GM18507 (cell line): ENCODE results near the gene GSG1L.

Experiments used
- DNase-seq: peaks from one replicate; pipeline ENCODE4 v3.0.0; 2011; ENCODE audit warnings: low read depth; ENCODE audit not compliant: insufficient read length; ENCODE audit errors: extremely low spot score
- FAIRE-seq: peaks from 2 replicates; lab custom pipeline; 2011; peaks lifted over from hg19 to GRCh38; lab: Jason Lieb, UNC

GSG1L gene

GRCh38 chr16:28063591-28064061 is at the start of gene GSG1L:
Gene GSG1L (minus strand): TSS chr16:28063714. CDS start chr16:28063424, 290 bp downstream.
- FAIRE-seq, result no peak
- no peak for DNase-seq

DNA sequence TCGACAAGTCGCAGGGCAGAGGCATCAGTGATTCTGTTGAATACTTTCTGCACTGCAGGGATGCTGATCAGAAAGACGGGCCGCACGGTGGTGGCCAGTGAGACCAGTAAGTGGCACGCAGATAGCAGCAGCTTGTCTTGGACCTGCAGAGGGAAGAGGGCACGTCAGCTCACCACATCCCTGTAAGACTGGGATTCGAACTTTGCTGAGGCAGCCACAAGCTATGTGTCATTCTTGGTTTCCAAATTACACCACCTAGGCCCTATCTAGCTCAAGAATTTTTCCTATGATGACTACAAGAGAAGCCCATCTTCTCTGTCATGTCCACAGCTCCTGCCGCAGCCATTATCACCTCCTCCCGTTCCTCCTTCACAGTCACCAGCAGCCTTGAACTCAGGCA is 49.4 kb upstream of the GSG1L start:
- FAIRE-seq, result no peak
- no peak for DNase-seq

DNA sequence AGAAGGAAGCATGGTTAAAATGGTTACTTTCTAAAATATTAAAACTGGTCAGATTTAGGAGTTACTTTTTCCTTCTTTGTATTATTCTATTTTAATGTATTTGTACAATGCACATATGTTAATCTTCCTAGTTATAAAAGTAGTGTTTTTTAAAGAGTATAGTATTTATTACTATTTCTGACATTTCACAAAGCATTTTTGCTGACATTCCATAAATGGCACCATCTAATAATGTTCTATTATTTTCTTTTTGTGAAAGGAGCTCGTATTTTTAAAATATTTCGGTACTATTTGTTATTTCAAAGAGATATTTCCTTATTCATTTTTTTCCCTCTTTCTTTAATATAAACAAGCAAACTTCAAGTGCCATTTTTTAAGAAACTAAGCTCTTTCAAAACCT is 47.5 kb upstream of the GSG1L start:
- FAIRE-seq (no peak), DNase-seq (no peak)

DNA sequence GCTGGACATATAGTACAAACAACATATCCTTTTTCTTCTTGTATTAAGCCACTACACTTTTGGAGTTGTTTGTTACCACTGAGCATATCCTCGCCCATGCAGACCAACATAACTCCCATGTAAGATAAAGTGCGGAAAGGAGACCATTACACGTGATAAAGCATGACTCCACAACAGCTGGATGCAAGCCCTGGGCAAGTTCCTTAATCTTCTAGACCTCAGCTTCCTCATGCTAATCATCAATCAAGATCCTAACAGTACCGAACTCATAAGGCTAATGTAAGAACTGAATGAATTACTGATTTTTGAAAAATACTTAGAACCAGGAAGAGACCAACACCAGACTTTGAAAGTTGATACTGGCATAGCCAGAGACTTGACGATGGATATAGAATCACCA is 47.0 kb upstream of the GSG1L start:
- no peak for DNase-seq
- FAIRE-seq, result no peak

GRCh38 chr16:28110074-28110473 is 46.6 kb upstream of the GSG1L start:
- FAIRE-seq, result no peak

DNA sequence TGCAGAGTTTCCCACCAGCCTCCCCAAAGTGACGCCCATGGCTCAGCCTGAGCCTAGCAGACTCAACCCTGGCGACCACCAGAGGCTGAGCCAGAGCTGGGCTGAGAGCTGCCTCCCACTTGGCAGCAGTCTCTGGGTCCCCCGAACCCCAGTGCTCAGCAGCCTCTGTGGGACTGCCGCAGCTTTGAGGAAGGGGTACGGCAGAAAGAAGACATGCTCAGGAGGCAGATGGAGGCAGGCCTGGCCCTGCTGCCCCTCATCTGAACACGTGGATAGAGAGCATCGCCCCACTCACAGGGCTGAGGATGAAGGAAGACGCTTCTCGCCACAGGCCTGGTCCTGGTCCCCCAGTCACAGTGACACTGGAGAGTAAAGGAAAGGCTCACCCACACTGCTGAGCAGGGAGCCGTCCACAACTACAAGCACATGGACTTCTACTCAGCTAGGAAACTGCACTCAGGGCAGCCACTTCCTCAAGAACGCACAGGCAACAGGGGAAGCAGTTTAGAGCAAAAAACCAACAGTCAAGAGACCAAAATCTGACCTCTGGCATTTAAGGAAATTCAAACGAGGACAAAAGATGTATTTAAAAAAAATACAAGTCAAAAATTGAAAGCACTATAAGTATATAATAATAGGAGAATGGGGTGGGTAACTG is 45.2 kb upstream of the GSG1L start:
- DNase-seq, result no peak
- FAIRE-seq, result no peak

More at GRCh38 chr16:28110074-28110473, 46.6 kb upstream of the GSG1L start:
- DNase-seq, result no peak

GRCh38 chr16:28107232-28107631 is 43.7 kb upstream of the GSG1L start:
- DNase-seq, result no peak
- FAIRE-seq, result no peak

- DNase-seq (no peak), FAIRE-seq (no peak)
Observed at GRCh38 chr16:28106467-28107215, 43.1 kb upstream of the GSG1L start.

DNA sequence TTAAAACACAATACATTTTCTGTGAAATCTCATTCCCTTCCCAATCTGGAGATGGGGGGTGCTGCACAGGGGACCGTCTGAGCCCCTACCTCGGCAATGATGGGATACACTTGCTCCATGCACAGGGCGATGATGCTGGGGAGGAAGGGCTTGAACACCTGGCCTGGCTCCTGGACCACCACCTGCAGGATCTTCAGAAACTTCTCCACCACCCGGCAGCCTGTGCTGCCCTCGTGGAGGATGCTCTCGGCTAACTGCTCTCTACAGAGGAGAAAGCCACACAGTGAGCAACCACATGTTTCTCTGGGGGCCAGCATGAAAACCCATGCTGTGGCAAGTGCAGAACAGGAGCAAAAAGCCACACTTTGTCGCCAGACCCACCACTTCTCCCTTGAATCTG is 42.4 kb upstream of the GSG1L start:
- FAIRE-seq (no peak), DNase-seq (no peak)

- FAIRE-seq (no peak), DNase-seq (no peak)
Observed at GRCh38 chr16:28105297-28105696, 41.8 kb upstream of the GSG1L start.

GRCh38 chr16:28104404-28104803 is 40.9 kb upstream of the GSG1L start:
- FAIRE-seq (no peak), DNase-seq (no peak)

DNA sequence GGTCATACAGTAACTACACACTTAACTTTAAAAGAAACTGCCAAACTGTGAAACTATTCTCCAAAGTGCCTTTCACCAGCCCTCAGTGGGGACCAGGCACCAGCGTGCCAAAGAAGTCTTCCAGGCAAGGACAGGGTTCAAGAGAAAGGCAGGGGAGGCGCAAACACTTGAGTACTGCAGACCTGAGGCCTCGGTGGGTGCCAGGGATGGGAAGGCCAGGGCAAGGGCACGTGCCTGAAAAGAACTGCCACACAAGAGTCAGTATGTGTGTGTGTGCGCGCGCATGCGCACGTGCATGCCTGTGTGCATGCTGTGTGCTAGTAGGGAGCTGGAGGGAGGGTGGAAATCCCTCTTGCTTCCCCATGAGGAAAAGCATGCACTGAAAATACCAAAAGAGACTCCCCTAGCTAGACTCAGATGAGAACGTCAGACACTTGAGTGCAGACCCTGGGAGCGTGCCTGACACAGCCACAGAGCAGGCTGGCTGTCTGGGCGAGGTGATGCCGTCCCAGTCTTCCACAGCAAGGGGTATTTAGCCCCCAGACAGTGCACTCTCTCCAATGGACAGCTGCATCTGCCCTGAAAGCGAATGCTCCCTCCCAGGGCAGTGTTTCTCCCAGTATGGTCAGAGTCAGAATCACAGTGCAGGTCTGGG is 40.1 kb upstream of the GSG1L start:
- FAIRE-seq (no peak), DNase-seq (no peak)

DNA sequence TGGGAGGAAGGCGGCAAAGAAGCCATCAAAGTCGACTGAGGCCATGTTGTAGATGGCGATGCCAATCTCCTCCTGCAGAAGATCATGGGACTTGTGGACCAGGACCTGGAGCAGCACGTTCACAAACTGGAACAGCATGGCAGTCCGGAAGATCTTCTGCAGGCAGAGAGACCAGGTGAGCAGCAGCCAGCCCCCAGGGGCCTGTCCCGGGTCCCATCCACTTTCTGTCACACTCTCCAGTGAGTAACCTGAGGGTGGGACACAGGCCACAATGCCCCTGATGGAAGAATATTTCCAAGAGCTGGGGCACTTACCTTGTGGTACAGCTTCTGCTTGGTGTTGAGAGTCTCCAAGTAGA is 38.0 kb upstream of the GSG1L start:
- FAIRE-seq (no peak), DNase-seq (no peak)

DNA sequence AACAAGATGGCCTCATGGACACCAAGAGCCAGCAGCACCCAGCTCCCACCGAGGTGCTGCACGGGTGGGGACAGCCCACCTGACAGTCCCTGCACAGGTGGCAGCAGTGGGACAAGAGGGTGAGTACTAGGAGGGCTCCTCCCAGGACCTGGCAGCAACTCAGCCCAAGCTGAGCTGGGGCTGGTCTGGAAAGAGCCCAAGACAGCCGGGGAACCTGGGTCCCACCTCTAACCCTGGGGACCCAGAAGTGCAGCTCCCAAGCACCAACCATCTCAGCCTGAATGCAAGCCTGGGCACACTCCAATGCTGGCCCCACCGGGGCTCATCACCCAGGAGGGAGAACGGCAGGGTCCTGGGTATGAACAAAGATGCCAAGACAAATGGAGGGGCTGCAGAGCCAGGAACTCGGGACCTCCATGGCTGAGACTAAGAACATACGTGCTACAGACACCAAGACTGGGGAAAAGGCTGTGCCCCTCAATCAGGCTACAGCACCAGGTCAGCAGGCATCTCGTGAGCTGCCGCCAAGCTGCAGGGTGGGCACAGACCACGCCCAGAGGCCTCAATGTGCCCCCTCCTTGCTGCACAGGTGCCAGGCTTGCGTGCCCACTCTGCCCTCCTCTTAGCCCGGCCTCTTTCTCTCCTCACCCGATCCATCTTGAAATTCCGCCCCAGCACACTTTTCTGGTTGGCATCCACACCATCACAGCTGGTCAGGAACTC is 37.5 kb upstream of the GSG1L start:
- FAIRE-seq (no peak), DNase-seq (no peak)

DNA sequence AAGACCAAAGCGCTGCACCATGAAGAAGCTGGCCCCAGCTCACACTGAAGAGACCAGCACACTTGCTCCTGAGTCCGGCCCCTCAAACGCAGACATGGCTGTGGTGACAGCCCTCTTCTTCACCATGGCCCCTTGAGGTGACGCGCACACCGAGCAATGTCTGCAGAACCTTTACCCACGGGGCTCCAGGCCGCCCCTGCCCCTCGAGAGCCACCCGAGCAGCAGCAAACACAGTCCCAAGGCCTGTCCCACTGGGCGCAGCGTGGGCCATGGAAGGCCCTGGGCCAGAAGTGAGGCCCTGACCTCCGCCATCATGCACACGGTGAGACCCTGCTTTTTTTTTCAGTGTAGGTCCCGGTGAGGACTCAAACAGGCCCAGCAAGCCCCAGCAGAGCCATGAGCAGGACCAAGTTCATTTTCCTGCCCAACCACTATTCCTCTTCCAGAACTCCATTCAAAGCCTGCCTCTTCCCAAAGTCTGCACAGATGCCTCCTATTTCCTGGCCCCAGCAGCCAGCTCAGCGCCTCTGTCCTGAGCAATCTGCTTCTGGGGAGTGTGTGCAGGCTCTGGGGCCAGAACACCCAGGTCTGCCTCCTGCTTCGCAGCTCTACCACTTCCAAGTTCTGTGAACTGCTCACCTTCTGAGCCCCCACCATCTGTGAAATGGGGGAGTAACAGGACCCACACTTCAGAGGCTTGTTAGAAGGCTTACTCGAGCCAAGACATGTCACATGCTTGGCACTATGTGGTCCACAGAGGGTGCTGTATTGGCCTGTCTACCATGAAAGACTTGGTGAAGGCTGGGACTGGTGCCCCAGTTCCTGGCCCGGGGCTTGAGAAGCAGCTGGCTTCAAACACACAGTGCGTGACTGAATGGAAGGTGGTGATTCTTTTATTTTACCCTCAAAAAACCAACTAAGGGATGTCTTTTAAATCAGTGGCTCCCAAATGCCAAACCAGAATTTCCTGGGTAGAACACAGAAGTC is 35.7 kb upstream of the GSG1L start:
- FAIRE-seq (no peak), DNase-seq (no peak)

GRCh38 chr16:28098171-28098958 is 34.9 kb upstream of the GSG1L start:
- FAIRE-seq, result no peak

DNA sequence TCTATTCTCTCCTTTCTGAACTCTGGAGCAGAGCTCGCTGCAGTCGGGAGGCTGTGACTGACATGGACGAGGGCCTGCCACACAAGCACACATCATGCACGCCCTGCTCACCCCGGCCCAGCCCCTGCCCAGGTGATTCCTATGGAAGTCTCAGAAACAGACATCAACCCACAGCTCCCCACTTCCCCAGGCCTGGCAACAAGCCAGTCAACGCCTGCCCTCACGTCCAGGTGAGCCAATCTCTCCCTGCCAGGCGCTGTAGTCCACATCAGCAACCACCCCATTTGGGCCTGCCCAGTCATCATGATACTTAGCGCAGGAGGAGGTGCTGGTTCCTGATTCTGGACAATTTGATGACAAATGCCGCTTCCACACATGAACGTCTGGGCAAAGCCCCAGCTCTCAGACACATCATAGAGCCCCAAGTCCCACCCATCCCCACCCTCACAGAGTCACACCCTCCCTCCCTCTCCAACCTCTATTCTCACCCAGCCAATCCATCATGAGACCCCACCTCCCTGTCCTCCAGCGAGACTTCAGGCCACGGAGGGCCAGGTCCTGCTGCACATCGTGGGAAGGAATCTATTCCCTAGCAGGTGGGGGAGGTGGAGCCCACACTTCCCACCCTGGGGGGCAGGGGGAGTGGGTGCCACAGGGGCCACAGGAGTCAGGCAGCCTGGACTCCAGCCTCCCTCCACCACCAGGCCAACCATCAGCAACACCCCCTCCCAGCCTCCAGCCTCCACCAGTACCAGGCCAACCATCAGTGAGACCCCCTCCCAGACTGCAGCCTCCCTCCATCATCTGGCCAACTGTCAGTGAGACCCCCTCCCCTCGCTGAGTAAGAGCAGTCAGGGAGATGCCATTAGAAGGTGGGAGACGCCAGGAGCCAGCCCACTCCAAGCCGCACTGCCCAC is 33.7 kb upstream of the GSG1L start:
- FAIRE-seq, result no peak
- DNase-seq, result no peak

More at GRCh38 chr16:28098171-28098958, 34.9 kb upstream of the GSG1L start:
- no peak for DNase-seq
